ENCODE results near the gene PIH1D1. TPM values are rescaled to one million over a fixed set of nuclear protein-coding genes. Genes with fewer than 3 reads are reported as not detected.

The PIH1D1 gene
- total RNA-seq, 2 experiments from 2014 or later: 124 to 126 TPM

DNA sequence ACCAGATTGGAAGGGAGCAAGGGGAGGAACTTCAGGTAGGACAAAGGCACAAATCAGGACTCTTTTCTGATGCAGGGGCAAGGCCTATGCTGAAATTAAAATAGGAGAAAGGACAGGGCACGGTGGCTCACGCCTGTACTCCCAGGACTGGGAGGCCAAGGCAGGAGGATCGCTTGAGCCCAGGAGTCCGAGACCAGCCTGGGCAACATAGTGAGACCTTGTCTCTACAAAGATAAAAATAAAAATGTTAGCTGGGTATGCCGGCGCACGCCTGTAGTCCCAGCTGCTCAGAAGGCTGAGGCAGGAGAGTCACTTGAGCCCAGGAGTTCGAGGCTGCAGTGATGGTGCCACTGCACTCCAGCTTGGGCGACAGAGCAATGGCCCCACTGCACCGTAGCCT lies 15.9 kb downstream of the PIH1D1 start:
- ATAC-seq (no peak), DNase-seq (no peak)
- H3K27me3 Mint-ChIP-seq: peaks cover 88% of the 10 kb centered on the region
- H3K36me3 Mint-ChIP-seq (ENCODE audit: low read depth): no peaks in the 10 kb centered on the region
- H3K4me3 Mint-ChIP-seq: no peak overlapping the region
- ChIA-PET POLR2A (interaction anchor here (1.1 to 1.6 kb wide), 4 partner anchors 11 to 127 kb away, joined by 3 to 4 read pairs (median 4); partner anchors contain the start of genes GFY and PIH1D1), CTCF (interaction anchor here (0.9 to 2.2 kb wide), 2 partner anchors 11 to 44 kb away, joined by 3 to 13 read pairs; partner anchors contain the start of gene GFY)
- TF ChIP-seq, protein P1, sequence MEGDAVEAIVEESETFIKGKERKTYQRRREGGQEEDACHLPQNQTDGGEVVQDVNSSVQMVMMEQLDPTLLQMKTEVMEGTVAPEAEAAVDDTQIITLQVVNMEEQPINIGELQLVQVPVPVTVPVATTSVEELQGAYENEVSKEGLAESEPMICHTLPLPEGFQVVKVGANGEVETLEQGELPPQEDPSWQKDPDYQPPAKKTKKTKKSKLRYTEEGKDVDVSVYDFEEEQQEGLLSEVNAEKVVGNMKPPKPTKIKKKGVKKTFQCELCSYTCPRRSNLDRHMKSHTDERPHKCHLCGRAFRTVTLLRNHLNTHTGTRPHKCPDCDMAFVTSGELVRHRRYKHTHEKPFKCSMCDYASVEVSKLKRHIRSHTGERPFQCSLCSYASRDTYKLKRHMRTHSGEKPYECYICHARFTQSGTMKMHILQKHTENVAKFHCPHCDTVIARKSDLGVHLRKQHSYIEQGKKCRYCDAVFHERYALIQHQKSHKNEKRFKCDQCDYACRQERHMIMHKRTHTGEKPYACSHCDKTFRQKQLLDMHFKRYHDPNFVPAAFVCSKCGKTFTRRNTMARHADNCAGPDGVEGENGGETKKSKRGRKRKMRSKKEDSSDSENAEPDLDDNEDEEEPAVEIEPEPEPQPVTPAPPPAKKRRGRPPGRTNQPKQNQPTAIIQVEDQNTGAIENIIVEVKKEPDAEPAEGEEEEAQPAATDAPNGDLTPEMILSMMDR (IDR thresholded peaks at IDR 0.05): no peak
- no peaks in the 10 kb centered on the region for H3K9me3 Mint-ChIP-seq
- no peak overlapping the region for H3K27ac Mint-ChIP-seq
- H3K4me1 Mint-ChIP-seq (ENCODE audit: low read depth): peaks cover 19% of the 10 kb centered on the region
- intact Hi-C loops (cut with micrococcal nuclease): no loop called here

- POLR2A ChIA-PET: interaction anchor here (1.3 to 1.6 kb wide), 2 partner anchors 17 to 128 kb away, joined by 3 to 4 read pairs; partner anchors contain the start of gene PIH1D1
- CTCF ChIA-PET: interaction anchor here (2.2 kb wide), 1 partner anchor 43 kb away, joined by 13 read pairs; no protein-coding TSS in a partner anchor
- Mint-ChIP-seq H3K9me3 (no peaks in the 10 kb centered on the region), H3K27me3 (peaks cover 87% of the 10 kb centered on the region), H3K27ac (no peak overlapping the region), H3K4me3 (no peak overlapping the region), H3K36me3 (ENCODE audit: low read depth) (no peaks in the 10 kb centered on the region), H3K4me1 (ENCODE audit: low read depth) (peaks cover 17% of the 10 kb centered on the region)
- ATAC-seq (no peak), DNase-seq (no peak)
- TF ChIP-seq, protein P1 (IDR thresholded peaks at IDR 0.05): no peak
- intact Hi-C loops (cut with micrococcal nuclease): no loop called here
These were observed 16.6 kb downstream of the PIH1D1 start for GRCh38 chr19:49434907-49435583.

DNA sequence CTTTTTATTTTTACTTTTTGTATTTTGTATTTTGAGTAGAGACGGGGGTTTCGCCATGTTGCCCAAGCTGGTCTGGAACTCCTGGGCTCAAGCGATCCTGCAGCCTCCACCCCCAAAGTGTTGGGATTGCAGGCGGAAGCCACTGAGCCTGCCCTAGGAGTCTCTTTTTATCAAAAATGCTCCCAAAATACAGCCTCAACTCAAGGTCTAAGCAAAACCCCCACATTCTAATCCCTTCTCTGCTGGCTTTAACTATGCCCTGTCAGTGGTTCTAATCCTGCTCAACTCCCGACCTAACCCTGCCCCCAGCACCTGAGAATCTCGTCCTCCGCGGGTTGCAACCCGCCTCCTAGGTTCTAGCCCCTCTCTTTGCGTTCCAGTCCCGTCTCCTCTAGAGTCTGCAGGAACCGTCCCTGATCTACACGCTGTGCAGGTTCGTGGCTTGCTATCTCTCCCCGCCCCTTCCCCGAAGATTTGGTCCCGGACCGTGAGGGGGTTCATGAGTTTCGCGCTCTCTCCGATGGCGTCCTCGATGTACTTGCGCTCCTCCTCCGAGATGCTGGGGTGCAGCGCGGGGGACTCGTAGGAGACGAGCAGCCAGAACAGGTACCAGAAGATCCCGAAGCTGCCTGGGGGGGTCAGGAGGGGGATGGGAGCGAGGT lies 18.2 kb downstream of the PIH1D1 start:
- Mint-ChIP-seq H3K4me3 (no peak overlapping the region), H3K36me3 (ENCODE audit: low read depth) (no peaks in the 10 kb centered on the region), H3K9me3 (no peaks in the 10 kb centered on the region), H3K27me3 (peaks cover 86% of the 10 kb centered on the region), H3K27ac (no peak overlapping the region), H3K4me1 (ENCODE audit: low read depth) (peaks cover 20% of the 10 kb centered on the region)
- DNase-seq (no peak), ATAC-seq (no peak)
- CTCF ChIA-PET: no interaction called here
- POLR2A ChIA-PET: interaction anchor here (1.0 to 1.2 kb wide), 2 partner anchors 12 to 19 kb away, joined by 3 read pairs; no protein-coding TSS in a partner anchor
- TF ChIP-seq, protein P1 (IDR thresholded peaks at IDR 0.05): no peak
- intact Hi-C loops (cut with micrococcal nuclease): no loop called here

DNA sequence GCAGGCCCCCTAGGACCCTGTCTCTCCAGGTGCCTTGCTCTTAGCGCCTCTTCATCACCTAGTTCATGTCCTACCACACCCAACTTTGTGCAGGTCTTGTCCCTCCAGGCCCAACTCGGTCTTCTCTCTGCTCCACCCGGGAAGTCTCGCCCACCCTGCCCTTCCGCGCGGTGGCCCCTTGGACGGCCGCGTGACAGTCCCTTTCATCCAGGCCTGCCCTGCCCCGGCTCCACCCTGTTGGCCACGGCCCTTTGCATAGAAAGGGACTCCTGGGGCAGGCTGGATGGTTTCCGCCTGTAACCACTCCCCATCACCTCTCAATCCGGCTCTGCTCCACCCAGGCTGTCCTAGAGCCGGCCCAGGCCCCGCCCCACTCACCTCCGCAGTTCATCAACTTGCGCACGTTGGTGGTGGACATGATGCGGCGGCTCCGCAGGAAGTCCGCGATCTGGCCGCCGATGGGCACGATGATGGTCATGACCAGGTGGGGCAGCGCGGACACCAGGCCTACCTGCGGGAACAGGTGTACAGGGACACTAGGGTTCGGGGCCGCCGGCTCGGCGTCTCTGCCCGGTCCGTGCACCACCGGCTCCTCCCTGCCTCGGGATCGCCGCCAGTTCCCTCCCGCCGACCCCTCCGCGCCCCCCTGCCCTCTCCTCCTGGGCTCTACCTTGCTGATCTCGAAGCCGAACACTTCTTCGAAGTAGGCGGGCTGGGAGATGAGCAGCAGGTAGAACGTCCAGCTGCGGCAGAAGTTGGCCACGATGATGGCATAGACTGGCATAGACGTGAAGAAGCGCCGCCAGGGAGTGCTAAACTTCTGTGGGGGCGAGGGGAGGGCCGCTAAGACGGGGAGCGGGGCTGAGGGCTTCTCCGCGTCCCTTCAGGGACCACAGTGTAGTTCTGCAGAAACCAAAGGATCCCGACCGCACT lies 19.2 kb downstream of the PIH1D1 start:
- ATAC-seq (peak; percentile 57), DNase-seq (peak; percentile 56)
- TF ChIP-seq, protein P1 (IDR thresholded peaks at IDR 0.05): no peak
- H3K4me1 Mint-ChIP-seq (ENCODE audit: low read depth): peaks cover 26% of the 10 kb centered on the region
- H3K9me3 Mint-ChIP-seq: no peaks in the 10 kb centered on the region
- H3K4me3 Mint-ChIP-seq: no peak overlapping the region
- H3K36me3 Mint-ChIP-seq (ENCODE audit: low read depth): no peaks in the 10 kb centered on the region
- peaks cover 84% of the 10 kb centered on the region for H3K27me3 Mint-ChIP-seq
- no peak overlapping the region for H3K27ac Mint-ChIP-seq
- POLR2A ChIA-PET: interaction anchor here (0.6 to 1.0 kb wide), 2 partner anchors 33 to 554 kb away, joined by 3 to 4 read pairs; no protein-coding TSS in a partner anchor
- intact Hi-C loops (cut with micrococcal nuclease): no loop called here
- CTCF ChIA-PET: interaction anchor here (1.2 kb wide), 1 partner anchor 117 kb away, joined by 4 read pairs; no protein-coding TSS in a partner anchor

Measured in activated CD8-positive, alpha-beta T cell treated with anti-CD3 and anti-CD28 coated beads for 36 hours (primary cell).